SU-DHL-6 (cell line): ENCODE results near the gene TWSG1.

ENCODE experiments used
- CTCF ChIP-seq: fragments of 200-600 bp; sonication (generic); IDR thresholded peaks from one replicate; pipeline ENCODE4 v1.5.1; 2017; ENCODE audit warnings: antibody characterized with exemption, mild to moderate bottlenecking, low read length, moderate library complexity; ENCODE audit not compliant: insufficient read depth, poor library complexity, severe bottlenecking
- EZH2phosphoT487 ChIP-seq: fragments of 200-600 bp; sonication (generic), shearing (Covaris generic); conservative IDR thresholded peaks from 2 replicates; pipeline ENCODE4 v1.6.1; 2018; ENCODE audit warnings: mild to moderate bottlenecking, antibody characterized with exemption, low read length, moderate library complexity, mixed read lengths

- TF ChIP-seq CTCF (no peak), EZH2phosphoT487 (no peak)
Observed at GRCh38 chr18:9405977-9406376, 71.4 kb downstream of the TWSG1 start.
